Calu3 (cell line): ENCODE measurements around the gene LINC00305. TPM values are rescaled to one million over a fixed set of nuclear protein-coding genes. Genes with fewer than 3 reads are reported as not detected.

Source experiments
- BruUV-seq: library from RNA; stranded (reverse); fragments of 400-500 nt; replicated peaks from 2 replicates; lab custom pipeline; 2021; lab: Mats Ljungman, UMichigan
- CTCF ChIA-PET: fragments of 300-600 bp; sonication (Branson Sonifier 250); formaldehyde crosslinking; loops from one replicate; lab custom pipeline; 2022; ENCODE audit warnings: antibody characterized with exemption; lab: Charles Lee
- DNase-seq: peaks from one replicate; pipeline ENCODE4 v3.0.0; 2022
- H3K27ac Mint-ChIP-seq: one replicate; pipeline ENCODE4 v1.8.0; 2022; ENCODE audit warnings: mixed read lengths; ENCODE audit not compliant: unreplicated experiment
- H3K27me3 Mint-ChIP-seq: one replicate; pipeline ENCODE4 v1.8.0; 2022; ENCODE audit warnings: mixed read lengths; ENCODE audit not compliant: unreplicated experiment
- H3K36me3 Mint-ChIP-seq: one replicate; pipeline ENCODE4 v1.8.0; 2022; ENCODE audit warnings: mild to moderate bottlenecking, moderate library complexity, mixed read lengths; ENCODE audit not compliant: insufficient read depth, unreplicated experiment
- H3K4me1 Mint-ChIP-seq: one replicate; pipeline ENCODE4 v1.8.0; 2022; ENCODE audit warnings: mild to moderate bottlenecking, low read depth, mixed read lengths; ENCODE audit not compliant: unreplicated experiment
- H3K4me3 Mint-ChIP-seq: one replicate; pipeline ENCODE4 v1.8.0; 2022; ENCODE audit warnings: mild to moderate bottlenecking, low read depth, moderate library complexity, mixed read lengths; ENCODE audit not compliant: unreplicated experiment
- H3K9me3 Mint-ChIP-seq: one replicate; pipeline ENCODE4 v1.8.0; 2022; ENCODE audit warnings: low read depth, mixed read lengths; ENCODE audit not compliant: unreplicated experiment
- CTCF ChIP-seq: fragments of 200-600 bp; IDR thresholded peaks from one replicate; pipeline ENCODE4 v1.8.0; 2022; ENCODE audit warnings: antibody characterized with exemption; ENCODE audit not compliant: unreplicated experiment
- intact Hi-C: fragments of 100-400 bp; cut with micrococcal nuclease; formaldehyde crosslinking; loops from one replicate; pipeline ENCODE4 v1.10.0; 2022; ENCODE audit not compliant: unreplicated experiment
- total RNA-seq: library from RNA; stranded (reverse); gene quantifications from 2 replicates; pipeline ENCODE4 v1.2.3, GENCODE V29; 2022

Gene LINC00305
- total RNA-seq, 1 experiment from 2014 or later = not detected

GRCh38 chr18:64175432-64175831, 26.5 kb upstream of the LINC00305 start:
- Mint-ChIP-seq H3K27ac (no peak overlapping the region), H3K36me3 (no peaks in the 10 kb centered on the region), H3K4me3 (no peak overlapping the region), H3K9me3 (no peaks in the 10 kb centered on the region), H3K4me1 (no peaks in the 10 kb centered on the region), H3K27me3 (no peaks in the 10 kb centered on the region)
- no peak for DNase-seq
- no peak for TF ChIP-seq CTCF
- intact Hi-C loops = no loop called here
- no TSS peak for BruUV-seq
- CTCF ChIA-PET = no interaction called here

- Mint-ChIP-seq H3K27ac (no peak overlapping the region), H3K4me3 (no peak overlapping the region), H3K9me3 (no peaks in the 10 kb centered on the region), H3K36me3 (no peaks in the 10 kb centered on the region), H3K4me1 (no peaks in the 10 kb centered on the region), H3K27me3 (no peaks in the 10 kb centered on the region)
- no peak for TF ChIP-seq CTCF
- CTCF ChIA-PET = no interaction called here
- no TSS peak for BruUV-seq
- intact Hi-C loops = no loop called here
- DNase-seq = no peak
Observed at GRCh38 chr18:64171576-64171975, 22.7 kb upstream of the LINC00305 start.

GRCh38 chr18:64167408-64167925, 18.6 kb upstream of the LINC00305 start:
- no peaks in the 10 kb centered on the region for H3K9me3 Mint-ChIP-seq
- H3K27me3 Mint-ChIP-seq = no peaks in the 10 kb centered on the region
- no peak overlapping the region for H3K27ac Mint-ChIP-seq
- no peak for DNase-seq
- no peak overlapping the region for H3K4me3 Mint-ChIP-seq
- BruUV-seq = no TSS peak
- intact Hi-C loops = no loop called here
- peaks cover 5% of the 10 kb centered on the region for H3K36me3 Mint-ChIP-seq
- no peaks in the 10 kb centered on the region for H3K4me1 Mint-ChIP-seq
- CTCF ChIA-PET = no interaction called here
- TF ChIP-seq CTCF = no peak

- intact Hi-C loops = no loop called here
- Mint-ChIP-seq H3K36me3 (peaks cover 5% of the 10 kb centered on the region), H3K4me1 (no peaks in the 10 kb centered on the region)
Observed at GRCh38 chr18:64165906-64166305, 17.0 kb upstream of the LINC00305 start.

More at GRCh38 chr18:64165906-64166305, 17.0 kb upstream of the LINC00305 start:
- TF ChIP-seq CTCF = no peak
- no peak overlapping the region for H3K27ac Mint-ChIP-seq
- H3K27me3 Mint-ChIP-seq = no peaks in the 10 kb centered on the region
- H3K9me3 Mint-ChIP-seq = no peaks in the 10 kb centered on the region
- no TSS peak for BruUV-seq
- CTCF ChIA-PET = interaction anchor here (0.8 kb wide), 1 partner anchor 26 kb away, joined by 3 read pairs; no protein-coding TSS in a partner anchor
- no peak overlapping the region for H3K4me3 Mint-ChIP-seq
- DNase-seq = no peak
